ENCODE data around the gene VAT1.

Gene VAT1

DNA sequence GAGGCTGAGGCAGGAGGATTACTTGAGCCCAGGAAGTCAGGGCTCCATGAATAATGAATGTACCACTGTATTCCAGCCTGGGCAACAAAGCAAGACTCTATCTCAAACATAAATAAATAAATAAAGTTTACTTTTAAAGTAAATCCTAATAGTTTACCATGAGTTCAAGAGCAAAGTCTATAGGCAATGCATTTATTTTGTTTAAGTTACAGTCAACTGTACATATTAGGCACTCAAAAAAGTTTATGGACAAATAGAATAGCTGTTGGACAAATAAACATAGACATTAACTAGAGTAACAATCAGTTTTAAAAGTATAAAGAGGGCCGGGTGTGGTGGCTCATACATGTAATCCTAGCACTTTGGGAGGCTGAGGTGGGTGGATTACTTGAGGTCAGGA, 54.3 kb downstream of the VAT1 start:
- DNase-seq = no peak

Data from activated CD4-positive, alpha-beta T cell treated with anti-CD3 and anti-CD28 coated beads, Interleukin-2, amount 50 U/mL, for 48 hours (primary cell).